Sigmoid colon (tissue), 4 donors: ENCODE data around the gene SUSD4.

Experiments
- EP300 ChIP-seq, 4 donors: sonication (generic); formaldehyde crosslinking; IDR thresholded peaks; one replicate each; pipeline ENCODE4 v1.6.1; 2017; ENCODE audit warnings: antibody characterized with exemption in 4 of 4
- POLR2A ChIP-seq, 2 donors: fragments of 450-650 bp; IDR thresholded peaks; one replicate each; pipeline ENCODE4 v1.6.1; 2016; ENCODE audit warnings: antibody characterized with exemption in 2 of 2, mild to moderate bottlenecking in 2 of 2, moderate library complexity in 2 of 2
- POLR2AphosphoS5 ChIP-seq, 4 donors: sonication (generic); formaldehyde crosslinking; IDR thresholded peaks; one replicate each; pipeline ENCODE4 v1.6.1; 2017; ENCODE audit warnings: antibody characterized with exemption in 4 of 4
- TF ChIP-seq, protein P1 (sequence below), 4 experiments: fragments of 450-650 bp in 3 of 4; fragments of 200-600 bp in 1 of 4; IDR thresholded peaks; one replicate each; pipeline ENCODE4 v1.5.1; 2016 to 2019; ENCODE audit warnings: antibody characterized with exemption in 4 of 4, mild to moderate bottlenecking in 3 of 4, moderate library complexity in 2 of 4

DNA sequence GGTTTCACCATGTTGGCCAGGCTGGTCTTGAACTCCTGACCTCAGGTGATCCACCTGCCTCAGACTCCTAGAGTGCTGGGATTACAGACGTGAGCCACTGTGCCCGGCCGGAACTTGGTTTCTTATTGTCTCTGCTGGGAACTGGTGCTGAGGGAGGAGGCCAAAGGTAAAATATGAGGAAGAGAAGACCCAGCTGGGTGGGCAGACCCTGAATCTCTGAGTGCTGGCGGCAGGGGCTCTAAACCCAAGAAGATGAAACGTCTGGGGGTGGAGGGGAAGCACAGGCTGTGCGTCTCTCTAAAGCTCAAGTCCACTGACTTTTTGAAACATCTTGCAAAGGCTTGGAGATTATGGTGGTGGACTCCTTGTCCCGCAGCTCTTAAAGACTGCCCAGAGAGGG is 138.9 kb downstream of the SUSD4 start:
- TF ChIP-seq, protein P1, sequence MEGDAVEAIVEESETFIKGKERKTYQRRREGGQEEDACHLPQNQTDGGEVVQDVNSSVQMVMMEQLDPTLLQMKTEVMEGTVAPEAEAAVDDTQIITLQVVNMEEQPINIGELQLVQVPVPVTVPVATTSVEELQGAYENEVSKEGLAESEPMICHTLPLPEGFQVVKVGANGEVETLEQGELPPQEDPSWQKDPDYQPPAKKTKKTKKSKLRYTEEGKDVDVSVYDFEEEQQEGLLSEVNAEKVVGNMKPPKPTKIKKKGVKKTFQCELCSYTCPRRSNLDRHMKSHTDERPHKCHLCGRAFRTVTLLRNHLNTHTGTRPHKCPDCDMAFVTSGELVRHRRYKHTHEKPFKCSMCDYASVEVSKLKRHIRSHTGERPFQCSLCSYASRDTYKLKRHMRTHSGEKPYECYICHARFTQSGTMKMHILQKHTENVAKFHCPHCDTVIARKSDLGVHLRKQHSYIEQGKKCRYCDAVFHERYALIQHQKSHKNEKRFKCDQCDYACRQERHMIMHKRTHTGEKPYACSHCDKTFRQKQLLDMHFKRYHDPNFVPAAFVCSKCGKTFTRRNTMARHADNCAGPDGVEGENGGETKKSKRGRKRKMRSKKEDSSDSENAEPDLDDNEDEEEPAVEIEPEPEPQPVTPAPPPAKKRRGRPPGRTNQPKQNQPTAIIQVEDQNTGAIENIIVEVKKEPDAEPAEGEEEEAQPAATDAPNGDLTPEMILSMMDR (IDR thresholded peaks at IDR 0.05): no peak
- TF ChIP-seq POLR2A (IDR thresholded peaks at IDR 0.05) (no peak), EP300 (IDR thresholded peaks at IDR 0.05) (no peak), POLR2AphosphoS5 (IDR thresholded peaks at IDR 0.05) (no peak)
